Measurements from ENCODE around the gene GANC. TPM values are rescaled to one million over a fixed set of nuclear protein-coding genes. Genes with fewer than 3 reads are reported as not detected.

GANC gene
- total and polyA plus RNA-seq, 2 experiments from 2014 or later = 21.0 to 22.2 TPM

DNA sequence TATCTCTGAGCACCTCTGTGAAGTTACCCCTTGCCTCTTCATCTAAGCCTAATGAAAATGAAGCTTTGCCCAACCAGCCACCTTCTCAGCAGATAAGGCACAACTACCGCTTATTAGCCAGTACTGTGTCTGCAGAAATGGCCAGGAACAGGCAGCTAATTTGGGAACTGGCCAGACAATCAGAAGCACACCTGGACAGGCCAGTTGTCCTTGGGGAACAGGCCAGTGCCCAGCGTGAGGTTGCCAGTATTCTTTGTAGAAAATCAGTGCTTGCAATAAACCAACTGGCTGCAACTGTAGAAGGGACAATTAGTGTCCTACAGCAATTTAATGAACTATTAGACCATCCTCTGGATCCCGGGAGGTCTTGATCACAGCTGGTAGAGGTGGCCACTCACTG is 10.7 kb downstream of the GANC start:
- no peak for DNase-seq (ENCODE audit: low read depth in 1 of 2, low spot score in 1 of 2)
- no peaks in the 10 kb centered on the region for H3K9me3 ChIP-seq (ENCODE audit: low read depth)
- TF ChIP-seq, protein P1, sequence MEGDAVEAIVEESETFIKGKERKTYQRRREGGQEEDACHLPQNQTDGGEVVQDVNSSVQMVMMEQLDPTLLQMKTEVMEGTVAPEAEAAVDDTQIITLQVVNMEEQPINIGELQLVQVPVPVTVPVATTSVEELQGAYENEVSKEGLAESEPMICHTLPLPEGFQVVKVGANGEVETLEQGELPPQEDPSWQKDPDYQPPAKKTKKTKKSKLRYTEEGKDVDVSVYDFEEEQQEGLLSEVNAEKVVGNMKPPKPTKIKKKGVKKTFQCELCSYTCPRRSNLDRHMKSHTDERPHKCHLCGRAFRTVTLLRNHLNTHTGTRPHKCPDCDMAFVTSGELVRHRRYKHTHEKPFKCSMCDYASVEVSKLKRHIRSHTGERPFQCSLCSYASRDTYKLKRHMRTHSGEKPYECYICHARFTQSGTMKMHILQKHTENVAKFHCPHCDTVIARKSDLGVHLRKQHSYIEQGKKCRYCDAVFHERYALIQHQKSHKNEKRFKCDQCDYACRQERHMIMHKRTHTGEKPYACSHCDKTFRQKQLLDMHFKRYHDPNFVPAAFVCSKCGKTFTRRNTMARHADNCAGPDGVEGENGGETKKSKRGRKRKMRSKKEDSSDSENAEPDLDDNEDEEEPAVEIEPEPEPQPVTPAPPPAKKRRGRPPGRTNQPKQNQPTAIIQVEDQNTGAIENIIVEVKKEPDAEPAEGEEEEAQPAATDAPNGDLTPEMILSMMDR (IDR thresholded peaks at IDR 0.05; ENCODE audit: low read depth, low read length) = no peak
- H3K4me1 ChIP-seq (ENCODE audit: low read depth) = peaks cover 30% of the 10 kb centered on the region
- H3K36me3 ChIP-seq = peaks cover 3% of the 10 kb centered on the region
- H3K27me3 ChIP-seq = no peaks in the 10 kb centered on the region
- H3K4me3 ChIP-seq = no peak overlapping the region
- no peak overlapping the region for H3K27ac ChIP-seq

DNA sequence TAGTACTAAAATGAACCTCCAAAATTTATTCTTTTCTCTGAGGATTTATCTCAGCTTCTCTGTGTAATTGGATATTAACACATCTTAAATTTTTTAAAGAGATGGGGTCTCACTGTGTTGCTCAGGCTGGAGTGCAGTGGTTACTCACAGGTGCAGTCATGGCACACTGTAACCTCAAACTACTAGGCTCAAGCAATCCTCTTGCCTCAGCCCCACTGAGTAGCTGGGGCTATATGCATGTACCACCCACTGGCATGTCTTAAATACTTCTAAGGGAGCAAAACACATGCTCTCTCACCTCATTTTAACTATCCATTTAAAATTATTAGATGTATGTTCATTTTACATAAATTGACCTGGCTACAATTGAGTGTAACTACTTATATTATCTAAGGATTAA is 11.6 kb downstream of the GANC start:
- Histone ChIP-seq H3K9me3 (ENCODE audit: low read depth) (no peaks in the 10 kb centered on the region), H3K27ac (no peak overlapping the region), H3K27me3 (no peaks in the 10 kb centered on the region), H3K36me3 (peaks cover 3% of the 10 kb centered on the region), H3K4me3 (no peak overlapping the region), H3K4me1 (ENCODE audit: low read depth) (peaks cover 24% of the 10 kb centered on the region)
- DNase-seq (ENCODE audit: low read depth in 1 of 2, low spot score in 1 of 2) = no peak
- TF ChIP-seq, protein P1 (IDR thresholded peaks at IDR 0.05; ENCODE audit: low read depth, low read length) = no peak

DNA sequence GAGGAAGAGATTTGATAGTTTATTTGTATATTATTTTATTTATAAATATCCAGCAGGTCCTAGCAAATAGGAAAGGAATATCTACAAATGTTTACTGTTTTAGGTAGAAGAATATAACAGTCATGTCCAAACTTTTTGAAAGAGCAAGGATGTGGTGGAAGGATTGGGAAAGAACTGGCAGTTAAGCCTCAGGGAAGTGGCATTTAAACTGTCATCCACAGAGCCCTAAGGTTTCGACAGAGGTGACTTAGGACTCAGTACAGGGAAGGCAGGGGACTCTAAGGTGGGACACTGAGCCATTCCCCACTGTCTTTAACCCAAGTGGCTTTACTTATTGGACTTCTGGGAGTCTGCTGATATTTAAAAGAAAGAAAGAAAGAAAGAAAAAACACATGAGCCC is 12.0 kb downstream of the GANC start:
- Histone ChIP-seq H3K36me3 (peaks cover 3% of the 10 kb centered on the region), H3K27ac (no peak overlapping the region), H3K4me3 (no peak overlapping the region), H3K4me1 (ENCODE audit: low read depth) (peaks cover 21% of the 10 kb centered on the region), H3K9me3 (ENCODE audit: low read depth) (no peaks in the 10 kb centered on the region), H3K27me3 (no peaks in the 10 kb centered on the region)
- TF ChIP-seq, protein P1 (IDR thresholded peaks at IDR 0.05; ENCODE audit: low read depth, low read length) = no peak
- no peak for DNase-seq (ENCODE audit: low read depth in 1 of 2, low spot score in 1 of 2)

DNA sequence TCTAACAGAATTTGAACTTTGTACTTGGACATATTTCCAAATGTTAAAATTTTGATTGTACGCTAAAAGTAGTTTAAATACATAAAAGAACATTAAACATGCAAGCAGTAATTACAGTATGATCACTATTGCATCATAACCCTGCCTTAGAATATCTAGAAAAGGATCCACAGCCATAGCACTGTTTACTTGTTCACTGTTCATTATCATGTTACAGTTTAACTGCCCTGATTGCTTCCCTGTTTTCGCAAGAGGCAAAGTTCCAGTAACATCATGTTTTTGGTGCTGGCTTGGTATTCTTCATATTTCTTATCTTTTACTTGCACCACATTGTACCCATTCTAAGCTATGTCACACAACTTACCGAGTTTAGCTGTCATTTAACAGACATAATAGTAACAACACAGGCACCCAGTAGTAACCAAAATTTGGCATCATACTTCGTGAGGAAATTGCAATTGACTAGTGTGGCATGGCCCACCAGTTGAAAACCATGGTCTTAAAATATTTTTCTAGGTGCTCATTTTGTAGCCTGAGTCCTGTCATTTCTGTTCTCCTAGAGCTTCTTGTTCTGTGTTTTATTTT is 13.5 kb downstream of the GANC start:
- no peak overlapping the region for H3K27ac ChIP-seq
- H3K4me1 ChIP-seq (ENCODE audit: low read depth) = peaks cover 19% of the 10 kb centered on the region
- peaks cover 3% of the 10 kb centered on the region for H3K36me3 ChIP-seq
- H3K4me3 ChIP-seq = no peak overlapping the region
- DNase-seq (ENCODE audit: low read depth in 1 of 2, low spot score in 1 of 2) = peak in 1 of 2 donors; percentile 46
- H3K27me3 ChIP-seq = no peaks in the 10 kb centered on the region
- TF ChIP-seq, protein P1 (IDR thresholded peaks at IDR 0.05; ENCODE audit: low read depth, low read length) = no peak
- no peaks in the 10 kb centered on the region for H3K9me3 ChIP-seq (ENCODE audit: low read depth)

DNA sequence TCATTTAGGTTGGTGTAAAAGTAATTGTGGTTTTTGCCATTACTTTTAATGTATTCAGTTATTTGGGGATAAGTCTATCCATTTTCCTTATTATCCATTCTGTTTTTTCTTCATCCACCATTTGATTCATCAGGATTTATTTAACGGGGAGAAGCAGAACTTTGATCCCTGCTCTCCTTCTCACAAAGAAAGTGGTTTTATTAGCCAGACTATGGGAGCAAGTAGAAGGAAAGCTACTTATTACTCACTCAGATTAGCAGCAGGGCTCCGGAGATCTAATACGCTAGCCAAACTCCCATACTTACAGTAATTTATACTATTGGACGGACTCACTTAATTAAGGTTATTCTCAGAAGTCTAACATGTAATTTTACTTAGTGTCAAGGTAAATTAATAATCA is 14.9 kb downstream of the GANC start:
- H3K4me1 ChIP-seq (ENCODE audit: low read depth) = peaks cover 6% of the 10 kb centered on the region
- no peak overlapping the region for H3K27ac ChIP-seq
- no peaks in the 10 kb centered on the region for H3K9me3 ChIP-seq (ENCODE audit: low read depth)
- TF ChIP-seq, protein P1 (IDR thresholded peaks at IDR 0.05; ENCODE audit: low read depth, low read length) = no peak
- H3K36me3 ChIP-seq = peaks cover 5% of the 10 kb centered on the region
- H3K27me3 ChIP-seq = no peaks in the 10 kb centered on the region
- no peak overlapping the region for H3K4me3 ChIP-seq
- no peak for DNase-seq (ENCODE audit: low read depth in 1 of 2, low spot score in 1 of 2)

Data from cardiac muscle cell (in vitro differentiated cells and primary cell).